Activated CD4-positive, alpha-beta T cell treated with anti-CD3 and anti-CD28 coated beads for 36 hours (primary cell): ENCODE results near the gene TCTN2. TPM values are rescaled to one million over a fixed set of nuclear protein-coding genes. Genes with fewer than 3 reads are reported as not detected.

Experiments used
- ATAC-seq: fragments of 200-7000 bp; cut with Tn5 transposase; one replicate; pipeline ENCODE4 v1.10.0; 2021; ENCODE audit warnings: mild to moderate bottlenecking, moderate library complexity
- CTCF ChIA-PET: fragments of 350-600 bp; sonication (Branson Sonifier 250); formaldehyde crosslinking; loops from one replicate; lab custom pipeline; 2021; ENCODE audit warnings: antibody characterized with exemption; lab: Charles Lee
- POLR2A ChIA-PET: fragments of 350-600 bp; sonication (Branson Sonifier 250); formaldehyde crosslinking; loops from one replicate; lab custom pipeline; 2021; ENCODE audit warnings: antibody characterized with exemption, inconsistent platforms; lab: Charles Lee
- DNase-seq: peaks from one replicate; pipeline ENCODE4 v3.0.0-alpha.2; 2020
- H3K27ac Mint-ChIP-seq: one replicate; pipeline ENCODE4 v1.8.0; 2021; ENCODE audit warnings: mixed read lengths
- H3K27me3 Mint-ChIP-seq: one replicate; pipeline ENCODE4 v1.8.0; 2021; ENCODE audit warnings: mixed read lengths
- H3K36me3 Mint-ChIP-seq: one replicate; pipeline ENCODE4 v1.8.0; 2021; ENCODE audit warnings: low read depth, mixed read lengths
- H3K4me1 Mint-ChIP-seq: one replicate; pipeline ENCODE4 v1.8.0; 2021; ENCODE audit warnings: mixed read lengths
- H3K4me3 Mint-ChIP-seq: one replicate; pipeline ENCODE4 v1.8.0; 2021; ENCODE audit warnings: mild to moderate bottlenecking, moderate library complexity, mixed read lengths
- H3K9me3 Mint-ChIP-seq: one replicate; pipeline ENCODE4 v1.8.0; 2021; ENCODE audit warnings: low read depth, mixed read lengths
- intact Hi-C, 2 experiments: fragments of 100-400 bp; cut with DNase I in 1 of 2; cut with micrococcal nuclease in 1 of 2; formaldehyde crosslinking; loops; one replicate each; pipeline versions ENCODE4 v1.14.2 to v1.15.1; 2022 to 2024; cut with DNase I, micrococcal nuclease
- total RNA-seq, 2 experiments: library from RNA; stranded (reverse); gene quantifications; one replicate each; pipeline ENCODE4 v1.2.3, GENCODE V29; 2021

The TCTN2 gene
- total RNA-seq, 2 experiments from 2014 or later, result 4.4 to 4.5 TPM

GRCh38 chr12:123757561-123757960 lies 86.6 kb downstream of the TCTN2 start:
- no peak for DNase-seq
- no peak overlapping the region for H3K4me3 Mint-ChIP-seq
- no peak for ATAC-seq
- peaks cover 29% of the 10 kb centered on the region for H3K36me3 Mint-ChIP-seq
- ChIA-PET CTCF (no interaction called here), POLR2A (interaction anchor here (0.7 kb wide), 1 partner anchor 46 kb away, joined by 3 read pairs; the partner anchor contains the start of gene ATP6V0A2)
- intact Hi-C loops, result no loop called here
- H3K9me3 Mint-ChIP-seq, result no peaks in the 10 kb centered on the region
- no peaks in the 10 kb centered on the region for H3K27me3 Mint-ChIP-seq
- H3K27ac Mint-ChIP-seq, result no peak overlapping the region
- peaks cover 6% of the 10 kb centered on the region for H3K4me1 Mint-ChIP-seq

Other genes with a start within 250 kb of the TCTN2 start
- 10 to 100 TPM; 10.4 to 12.1 TPM for gene RILPL2, start 234.4 kb upstream of the TCTN2 start, total RNA-seq
- 10 to 100 TPM; 24.1 to 24.8 TPM for gene SNRNP35, start 213.0 kb upstream of the TCTN2 start, total RNA-seq
- gene RILPL1, start 137.4 kb upstream of the TCTN2 start, total RNA-seq, result 1 to 10 TPM; 4.7 to 5.3 TPM
- gene TMED2, start 86.6 kb upstream of the TCTN2 start, total RNA-seq, result 100 to 1,000 TPM; 132 to 165 TPM
- gene DDX55, start 69.0 kb upstream of the TCTN2 start, total RNA-seq, result 10 to 100 TPM; 44.3 to 49.4 TPM
- 10 to 100 TPM; 52.7 to 61.0 TPM for gene EIF2B1, start 37.4 kb upstream of the TCTN2 start, total RNA-seq
- gene GTF2H3, start 37.3 kb upstream of the TCTN2 start, total RNA-seq, result 10 to 100 TPM; 60.4 to 77.1 TPM
- gene ATP6V0A2, start 41.2 kb downstream of the TCTN2 start, total RNA-seq, result 10 to 100 TPM; 71.9 to 79.1 TPM
- gene DNAH10, start 91.2 kb downstream of the TCTN2 start, total RNA-seq, result under 1 TPM; 0.16 to 0.37 TPM